ENCODE results near the gene CLSTN1. TPM values are rescaled to one million over a fixed set of nuclear protein-coding genes. Genes with fewer than 3 reads are reported as not detected.

CLSTN1 gene
- 48.0 and 48.6 TPM in 2 replicates for total RNA-seq

GRCh38 chr1:9823943-9824701 is at the start of gene CLSTN1:
Gene CLSTN1, minus strand, starts transcription at chr1:9823965. Its CDS starts 232 bp downstream, at chr1:9823733.
- intact Hi-C loops (cut with micrococcal nuclease): loop anchor here (1.0 to 10.0 kb wide), 9 partner anchors 24 to 509 kb away; partner anchors contain the start of gene UBE4B
- Mint-ChIP-seq H3K27me3 (ENCODE audit: insufficient read depth) (peaks cover 6% of the 10 kb centered on the region), H3K36me3 (ENCODE audit: low read depth) (peaks cover 6% of the 10 kb centered on the region), H3K27ac (peak within 1 kb of the TSS; percentile 84), H3K4me1 (ENCODE audit: low read depth) (peaks cover 40% of the 10 kb centered on the region), H3K4me3 (peak within 1 kb of the TSS; percentile 97), H3K9me3 (no peaks in the 10 kb centered on the region)
- DNase-seq (ENCODE audit: low spot score): peak; percentile 83

- intact Hi-C loops (cut with micrococcal nuclease): no loop called here
- H3K4me1 Mint-ChIP-seq (ENCODE audit: low read depth): peaks cover 7% of the 10 kb centered on the region
- no peaks in the 10 kb centered on the region for H3K36me3 Mint-ChIP-seq (ENCODE audit: low read depth)
- H3K27ac Mint-ChIP-seq: no peak overlapping the region
- no peak for DNase-seq (ENCODE audit: low spot score)
- H3K9me3 Mint-ChIP-seq: no peaks in the 10 kb centered on the region
- no peaks in the 10 kb centered on the region for H3K27me3 Mint-ChIP-seq (ENCODE audit: insufficient read depth)
- no peak overlapping the region for H3K4me3 Mint-ChIP-seq
Observed at GRCh38 chr1:9873385-9873784, 49.6 kb upstream of the CLSTN1 start.

- Mint-ChIP-seq H3K36me3 (ENCODE audit: low read depth) (no peaks in the 10 kb centered on the region), H3K9me3 (no peaks in the 10 kb centered on the region), H3K4me1 (ENCODE audit: low read depth) (peaks cover 7% of the 10 kb centered on the region), H3K4me3 (no peak overlapping the region), H3K27me3 (ENCODE audit: insufficient read depth) (no peaks in the 10 kb centered on the region), H3K27ac (no peak overlapping the region)
- intact Hi-C loops (cut with micrococcal nuclease): no loop called here
- DNase-seq (ENCODE audit: low spot score): no peak
Observed at GRCh38 chr1:9872430-9873165, 48.8 kb upstream of the CLSTN1 start.

GRCh38 chr1:9871707-9872425 is 48.1 kb upstream of the CLSTN1 start:
- intact Hi-C loops (cut with micrococcal nuclease): no loop called here
- H3K27ac Mint-ChIP-seq: no peak overlapping the region
- no peaks in the 10 kb centered on the region for H3K36me3 Mint-ChIP-seq (ENCODE audit: low read depth)
- no peaks in the 10 kb centered on the region for H3K27me3 Mint-ChIP-seq (ENCODE audit: insufficient read depth)
- no peak for DNase-seq (ENCODE audit: low spot score)
- H3K9me3 Mint-ChIP-seq: no peaks in the 10 kb centered on the region
- peaks cover 7% of the 10 kb centered on the region for H3K4me1 Mint-ChIP-seq (ENCODE audit: low read depth)
- H3K4me3 Mint-ChIP-seq: no peak overlapping the region

GRCh38 chr1:9871021-9871420 is 47.3 kb upstream of the CLSTN1 start:
- Mint-ChIP-seq H3K9me3 (no peaks in the 10 kb centered on the region), H3K27me3 (ENCODE audit: insufficient read depth) (no peaks in the 10 kb centered on the region)
- intact Hi-C loops (cut with micrococcal nuclease): no loop called here

GRCh38 chr1:9870572-9870971 is 46.8 kb upstream of the CLSTN1 start:
- Mint-ChIP-seq H3K36me3 (ENCODE audit: low read depth) (no peaks in the 10 kb centered on the region), H3K4me1 (ENCODE audit: low read depth) (peaks cover 7% of the 10 kb centered on the region), H3K27ac (no peak overlapping the region), H3K27me3 (ENCODE audit: insufficient read depth) (no peaks in the 10 kb centered on the region), H3K4me3 (no peak overlapping the region), H3K9me3 (no peaks in the 10 kb centered on the region)
- intact Hi-C loops (cut with micrococcal nuclease): no loop called here
- DNase-seq (ENCODE audit: low spot score): no peak

More at GRCh38 chr1:9871021-9871420, 47.3 kb upstream of the CLSTN1 start:
- no peaks in the 10 kb centered on the region for H3K36me3 Mint-ChIP-seq (ENCODE audit: low read depth)
- H3K4me1 Mint-ChIP-seq (ENCODE audit: low read depth): peaks cover 7% of the 10 kb centered on the region
- H3K4me3 Mint-ChIP-seq: no peak overlapping the region
- DNase-seq (ENCODE audit: low spot score): no peak
- no peak overlapping the region for H3K27ac Mint-ChIP-seq

GRCh38 chr1:9869831-9870251 is 46.1 kb upstream of the CLSTN1 start:
- no peak overlapping the region for H3K27ac Mint-ChIP-seq
- intact Hi-C loops (cut with micrococcal nuclease): no loop called here
- peaks cover 3% of the 10 kb centered on the region for H3K4me1 Mint-ChIP-seq (ENCODE audit: low read depth)

GRCh38 chr1:9868244-9868590 is 44.5 kb upstream of the CLSTN1 start:
- no peak overlapping the region for H3K27ac Mint-ChIP-seq
- intact Hi-C loops (cut with micrococcal nuclease): no loop called here
- no peak for DNase-seq (ENCODE audit: low spot score)
- no peaks in the 10 kb centered on the region for H3K36me3 Mint-ChIP-seq (ENCODE audit: low read depth)
- no peaks in the 10 kb centered on the region for H3K9me3 Mint-ChIP-seq
- no peaks in the 10 kb centered on the region for H3K4me1 Mint-ChIP-seq (ENCODE audit: low read depth)
- no peaks in the 10 kb centered on the region for H3K27me3 Mint-ChIP-seq (ENCODE audit: insufficient read depth)
- no peak overlapping the region for H3K4me3 Mint-ChIP-seq

More at GRCh38 chr1:9869831-9870251, 46.1 kb upstream of the CLSTN1 start:
- no peaks in the 10 kb centered on the region for H3K9me3 Mint-ChIP-seq
- H3K36me3 Mint-ChIP-seq (ENCODE audit: low read depth): no peaks in the 10 kb centered on the region
- no peak for DNase-seq (ENCODE audit: low spot score)
- no peak overlapping the region for H3K4me3 Mint-ChIP-seq
- H3K27me3 Mint-ChIP-seq (ENCODE audit: insufficient read depth): no peaks in the 10 kb centered on the region

- peak; percentile 79 for DNase-seq (ENCODE audit: low spot score)
- no peaks in the 10 kb centered on the region for H3K9me3 Mint-ChIP-seq
- H3K36me3 Mint-ChIP-seq (ENCODE audit: low read depth): no peaks in the 10 kb centered on the region
- intact Hi-C loops (cut with micrococcal nuclease): loop anchor here (1.0 to 2.0 kb wide), 5 partner anchors 45 to 372 kb away; partner anchors contain the start of gene CLSTN1
- no peaks in the 10 kb centered on the region for H3K27me3 Mint-ChIP-seq (ENCODE audit: insufficient read depth)
- no peak overlapping the region for H3K4me3 Mint-ChIP-seq
- H3K4me1 Mint-ChIP-seq (ENCODE audit: low read depth): no peaks in the 10 kb centered on the region
- no peak overlapping the region for H3K27ac Mint-ChIP-seq
Observed at GRCh38 chr1:9867408-9868243, 43.9 kb upstream of the CLSTN1 start.

GRCh38 chr1:9866836-9867235 is 43.1 kb upstream of the CLSTN1 start:
- peaks cover 2% of the 10 kb centered on the region for H3K27me3 Mint-ChIP-seq (ENCODE audit: insufficient read depth)
- no peak for DNase-seq (ENCODE audit: low spot score)
- no peak overlapping the region for H3K27ac Mint-ChIP-seq
- H3K9me3 Mint-ChIP-seq: no peaks in the 10 kb centered on the region
- intact Hi-C loops (cut with micrococcal nuclease): loop anchor here (1.0 to 2.0 kb wide), 5 partner anchors 44 to 372 kb away; partner anchors contain the start of gene CLSTN1
- H3K36me3 Mint-ChIP-seq (ENCODE audit: low read depth): no peaks in the 10 kb centered on the region
- no peak overlapping the region for H3K4me3 Mint-ChIP-seq
- H3K4me1 Mint-ChIP-seq (ENCODE audit: low read depth): no peaks in the 10 kb centered on the region

GRCh38 chr1:9865724-9866123 is 42.0 kb upstream of the CLSTN1 start:
- H3K4me1 Mint-ChIP-seq (ENCODE audit: low read depth): no peaks in the 10 kb centered on the region
- H3K36me3 Mint-ChIP-seq (ENCODE audit: low read depth): no peaks in the 10 kb centered on the region
- H3K9me3 Mint-ChIP-seq: no peaks in the 10 kb centered on the region
- H3K4me3 Mint-ChIP-seq: no peak overlapping the region
- H3K27me3 Mint-ChIP-seq (ENCODE audit: insufficient read depth): peaks cover 2% of the 10 kb centered on the region
- no peak for DNase-seq (ENCODE audit: low spot score)
- intact Hi-C loops (cut with micrococcal nuclease): loop anchor here (2.0 kb wide), 1 partner anchor 43 kb away; the partner anchor contains the start of gene CLSTN1
- no peak overlapping the region for H3K27ac Mint-ChIP-seq

- Mint-ChIP-seq H3K27me3 (ENCODE audit: insufficient read depth) (peaks cover 2% of the 10 kb centered on the region), H3K36me3 (ENCODE audit: low read depth) (peaks cover 2% of the 10 kb centered on the region), H3K9me3 (no peaks in the 10 kb centered on the region), H3K4me3 (no peak overlapping the region), H3K27ac (no peak overlapping the region), H3K4me1 (ENCODE audit: low read depth) (peaks cover 9% of the 10 kb centered on the region)
- intact Hi-C loops (cut with micrococcal nuclease): no loop called here
- DNase-seq (ENCODE audit: low spot score): no peak
Observed at GRCh38 chr1:9863371-9863770, 39.6 kb upstream of the CLSTN1 start.

All from activated T-helper 1 cell treated with anti-CD3 and anti-CD28 coated beads, Interleukin-12 subunit alpha, Interleukin-12 subunit beta, Interleukin-2, Interleukin-4 antibody, amounts not matched to agents 30 ng/mL and 10 ng/mL and 1 ng/mL, durations not matched to agents 14 hours and 24 hours and 36 hours (primary cell).